Lung (tissue), 12 donors: Measurements from ENCODE around the gene PSMD13. TPM values are rescaled to one million over a fixed set of nuclear protein-coding genes. Genes with fewer than 3 reads are reported as not detected.

Source experiments
- ATAC-seq: fragments of 200-7000 bp; cut with Tn5 transposase; one replicate; pipeline ENCODE4 v1.9.1; 2020; ENCODE audit warnings: moderate number of reproducible peaks; ENCODE audit not compliant: insufficient read depth, low FRiP score
- DNase-seq, 3 donors: peaks; one replicate each; pipeline ENCODE4 v3.0.0-alpha.2; 2013 to 2017
- H3K27ac ChIP-seq, 2 donors: one replicate each; pipeline ENCODE4 v1.5.1; 2013; ENCODE audit warnings: mild to moderate bottlenecking in 2 of 2, moderate library complexity in 2 of 2, control low read depth in 1 of 2, inconsistent platforms in 1 of 2, low read depth in 1 of 2, low read length in 1 of 2
- H3K27me3 ChIP-seq, 3 donors: one replicate each; pipeline ENCODE4 v1.5.1; 2013; ENCODE audit warnings: low read length in 2 of 3; ENCODE audit not compliant: control insufficient read depth in 3 of 3, insufficient read depth in 3 of 3
- H3K36me3 ChIP-seq, 4 donors: one replicate each; pipeline ENCODE4 v1.5.1; 2013; ENCODE audit warnings: low read length in 4 of 4, mild to moderate bottlenecking in 1 of 4, moderate library complexity in 1 of 4; ENCODE audit not compliant: control insufficient read depth in 4 of 4, insufficient read depth in 4 of 4
- H3K4me1 ChIP-seq, 5 donors: one replicate each; pipeline ENCODE4 v1.5.1; 2013; ENCODE audit warnings: low read length in 5 of 5, mild to moderate bottlenecking in 2 of 5, moderate library complexity in 1 of 5; ENCODE audit not compliant: control insufficient read depth in 5 of 5, insufficient read depth in 5 of 5
- H3K4me3 ChIP-seq: one replicate; pipeline ENCODE4 v1.5.1; 2013; ENCODE audit warnings: mild to moderate bottlenecking, control low read depth, moderate library complexity
- H3K9ac ChIP-seq, 2 donors: one replicate each; pipeline ENCODE4 v1.5.1; 2013; ENCODE audit warnings: low read length in 2 of 2, control low read depth in 1 of 2; ENCODE audit not compliant: insufficient read depth in 1 of 2
- H3K9me3 ChIP-seq, 4 donors: one replicate each; pipeline ENCODE4 v1.5.1; 2013; ENCODE audit warnings: low read length in 3 of 4, mild to moderate bottlenecking in 1 of 4, moderate library complexity in 1 of 4; ENCODE audit not compliant: control insufficient read depth in 4 of 4, insufficient read depth in 3 of 4
- WGBS, 2 donors: extraction: QIAGEN DNeasy Blood & Tissue Kit; methylation state at CpG; one replicate each; pipeline ENCODE4 v1.1.7; 2013; 5-methylcytosine and 5-hydroxymethylcytosine counted together
- polyA plus RNA-seq, 2 donors: library from polyadenylated mRNA; stranded (reverse); fragments of 200-250 nt; gene quantifications; one replicate each; pipeline ENCODE4 v1.2.1, GENCODE V29; 2013
- total RNA-seq, 2 donors: library from RNA; depleted of rRNA in 1 of 2; stranded (reverse); fragments of >200 nt in 1 of 2; gene quantifications; one replicate each; pipeline ENCODE4 v1.2.1, GENCODE V29; 2014 to 2021
- TF ChIP-seq, protein P1 (sequence below): IDR thresholded peaks from 2 replicates; pipeline ENCODE4 v1.5.1; 2012; ENCODE audit warnings: mild to moderate bottlenecking; ENCODE audit errors: control extremely low read depth, extremely low read depth
- donor health status: control.
- donor health status: control.
- donor health status: Bipolar disorder and iron deficiency.
- donor health status: healthy.
- donor health status: DM: yes; HTN: yes; CAD: no.

The PSMD13 gene
- total and polyA plus RNA-seq, 4 donors, result 75.2 to 184 (median 145) TPM

DNA sequence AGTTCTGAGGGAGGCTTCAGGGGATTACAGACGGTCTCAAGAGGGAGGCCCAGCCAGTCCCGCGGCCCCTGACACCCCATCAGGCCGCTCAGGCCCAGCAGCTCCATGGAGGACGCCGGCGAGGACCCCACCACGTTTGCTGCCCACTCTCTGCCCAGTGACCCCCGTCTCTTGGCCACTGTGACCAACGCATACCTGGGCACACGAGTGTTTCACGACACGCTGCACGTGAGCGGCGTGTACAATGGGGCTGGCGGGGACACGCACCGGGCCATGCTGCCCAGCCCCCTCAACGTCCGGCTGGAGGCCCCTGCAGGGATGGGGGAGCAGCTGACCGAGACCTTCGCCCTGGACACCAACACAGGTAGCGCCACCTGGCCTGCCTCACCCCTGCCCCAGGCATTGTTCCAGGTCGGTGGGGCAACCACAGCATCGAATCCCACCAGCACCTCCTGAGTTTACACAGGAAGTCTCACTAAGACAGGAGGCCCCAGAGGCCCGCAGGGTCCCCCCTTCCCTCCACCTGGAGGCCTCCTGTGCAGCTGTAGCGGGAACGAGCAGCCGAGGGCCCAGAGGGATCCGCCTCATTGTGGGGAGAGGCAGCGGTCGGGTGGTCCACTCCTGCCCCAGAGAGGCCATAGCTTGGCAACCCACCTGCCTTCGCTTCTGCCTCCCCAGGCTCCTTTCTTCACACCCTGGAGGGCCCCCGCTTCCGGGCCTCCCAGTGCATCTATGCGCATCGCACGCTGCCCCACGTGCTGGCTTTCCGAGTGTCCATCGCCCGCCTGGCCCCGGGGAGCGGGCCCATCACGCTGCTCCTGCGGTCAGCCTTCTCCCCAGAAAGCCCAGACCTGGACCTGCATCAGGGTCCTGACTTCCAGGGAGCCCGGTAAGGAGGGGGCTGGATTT, 53.2 kb downstream of the PSMD13 start:
- TF ChIP-seq, protein P1, sequence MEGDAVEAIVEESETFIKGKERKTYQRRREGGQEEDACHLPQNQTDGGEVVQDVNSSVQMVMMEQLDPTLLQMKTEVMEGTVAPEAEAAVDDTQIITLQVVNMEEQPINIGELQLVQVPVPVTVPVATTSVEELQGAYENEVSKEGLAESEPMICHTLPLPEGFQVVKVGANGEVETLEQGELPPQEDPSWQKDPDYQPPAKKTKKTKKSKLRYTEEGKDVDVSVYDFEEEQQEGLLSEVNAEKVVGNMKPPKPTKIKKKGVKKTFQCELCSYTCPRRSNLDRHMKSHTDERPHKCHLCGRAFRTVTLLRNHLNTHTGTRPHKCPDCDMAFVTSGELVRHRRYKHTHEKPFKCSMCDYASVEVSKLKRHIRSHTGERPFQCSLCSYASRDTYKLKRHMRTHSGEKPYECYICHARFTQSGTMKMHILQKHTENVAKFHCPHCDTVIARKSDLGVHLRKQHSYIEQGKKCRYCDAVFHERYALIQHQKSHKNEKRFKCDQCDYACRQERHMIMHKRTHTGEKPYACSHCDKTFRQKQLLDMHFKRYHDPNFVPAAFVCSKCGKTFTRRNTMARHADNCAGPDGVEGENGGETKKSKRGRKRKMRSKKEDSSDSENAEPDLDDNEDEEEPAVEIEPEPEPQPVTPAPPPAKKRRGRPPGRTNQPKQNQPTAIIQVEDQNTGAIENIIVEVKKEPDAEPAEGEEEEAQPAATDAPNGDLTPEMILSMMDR, result no peak
- H3K4me1 ChIP-seq, result peaks cover 0 to 12% (median 0%) of the 10 kb centered on the region in 5 donors
- no peaks in the 10 kb centered on the region for H3K9me3 ChIP-seq
- no peak overlapping the region for H3K4me3 ChIP-seq
- H3K9ac ChIP-seq, result no peak overlapping the region
- 83 to 87% methylated on average over 48 of the region's 48 CpGs for WGBS, 2 donors
- peaks cover 0 to 23% (median 0%) of the 10 kb centered on the region in 4 donors for H3K36me3 ChIP-seq
- no peak for ATAC-seq
- peaks cover 0 to 22% (median 10%) of the 10 kb centered on the region in 3 donors for H3K27me3 ChIP-seq
- no peak for DNase-seq
- H3K27ac ChIP-seq, result no peak overlapping the region

DNA sequence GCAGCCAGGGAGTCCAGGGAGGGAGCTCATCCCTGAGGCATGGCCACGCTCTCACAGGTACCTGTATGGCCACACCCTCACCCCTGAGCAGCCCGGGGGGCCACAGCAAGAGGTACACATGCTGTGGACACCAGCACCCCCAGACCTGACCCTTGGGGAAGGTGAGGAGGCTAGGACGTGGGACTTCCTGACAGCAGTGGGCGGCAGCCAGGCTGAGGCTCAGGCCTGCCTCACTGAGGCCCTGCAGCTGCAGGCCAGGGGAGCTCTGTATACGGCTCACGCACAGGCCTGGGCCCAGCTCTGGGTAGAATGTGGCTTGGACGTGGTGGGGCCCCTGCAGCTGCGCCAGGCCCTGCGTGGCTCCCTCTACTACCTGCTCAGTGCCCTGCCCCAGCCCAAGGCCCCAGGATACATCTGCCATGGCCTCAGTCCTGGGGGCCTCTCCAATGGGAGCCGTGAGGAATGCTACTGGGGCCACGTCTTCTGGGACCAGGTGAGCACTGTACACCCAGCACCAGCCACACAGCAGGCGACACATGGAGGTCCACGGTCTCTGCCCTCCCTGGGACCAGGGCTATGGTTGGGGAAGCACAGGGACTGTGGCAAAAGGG, 54.0 kb downstream of the PSMD13 start:
- Histone ChIP-seq H3K36me3 (peaks cover 0 to 23% (median 0%) of the 10 kb centered on the region in 4 donors), H3K9me3 (no peaks in the 10 kb centered on the region), H3K4me3 (no peak overlapping the region), H3K27ac (no peak overlapping the region), H3K27me3 (peaks cover 0 to 19% (median 10%) of the 10 kb centered on the region in 3 donors), H3K9ac (no peak overlapping the region), H3K4me1 (peaks cover 0 to 12% (median 0%) of the 10 kb centered on the region in 5 donors)
- DNase-seq (no peak), ATAC-seq (no peak)
- TF ChIP-seq, protein P1, result no peak
- WGBS, 2 donors, result 90 to 91% methylated on average over 13 of the region's 13 CpGs

DNA sequence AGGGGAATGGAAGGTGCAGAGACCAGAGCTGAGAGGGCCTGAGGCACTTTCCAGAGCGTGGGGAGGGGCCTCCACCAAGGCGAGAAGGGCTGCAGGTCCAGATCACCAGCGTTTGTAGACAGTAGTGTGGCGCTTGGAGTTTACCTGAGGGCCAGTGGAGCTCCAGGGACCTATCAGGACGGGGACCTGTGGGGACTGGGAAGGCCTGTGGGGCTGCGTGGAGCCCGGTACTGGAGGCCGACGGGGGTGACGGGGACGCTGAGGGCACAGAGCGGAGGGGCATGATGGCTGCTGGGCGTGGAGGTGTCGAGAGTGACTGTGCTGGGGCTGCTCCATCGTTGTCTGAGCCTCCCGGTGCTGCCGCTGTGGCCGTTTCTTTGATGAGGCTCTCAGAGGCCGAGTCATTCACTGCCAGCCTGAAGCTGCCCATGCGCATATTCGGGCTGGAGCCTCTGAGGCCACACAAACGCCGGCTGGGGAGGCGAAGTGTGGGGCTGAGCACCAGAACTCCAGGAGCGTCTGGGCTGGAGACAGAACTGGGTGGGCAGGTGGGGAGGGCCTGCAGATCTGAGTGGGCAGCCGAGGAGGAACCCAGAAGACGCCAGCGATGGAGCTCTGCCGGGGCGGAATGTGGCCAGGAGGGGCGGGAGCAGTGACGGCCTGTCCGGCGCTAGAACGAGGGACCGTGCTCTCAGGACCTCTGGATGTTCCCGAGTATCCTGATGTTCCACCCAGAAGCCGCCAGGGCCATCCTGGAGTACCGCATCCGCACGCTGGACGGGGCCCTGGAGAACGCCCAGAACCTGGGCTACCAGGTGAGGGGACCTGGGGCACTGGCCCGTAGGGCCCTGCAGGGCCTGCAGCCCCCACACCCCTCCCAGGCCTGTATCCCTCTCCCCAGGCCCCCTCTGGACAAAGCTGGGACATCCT, 54.8 kb downstream of the PSMD13 start:
- Histone ChIP-seq H3K4me1 (peaks cover 0 to 12% (median 0%) of the 10 kb centered on the region in 5 donors), H3K36me3 (peaks cover 0 to 23% (median 0%) of the 10 kb centered on the region in 4 donors), H3K27me3 (peaks cover 0 to 13% (median 10%) of the 10 kb centered on the region in 3 donors), H3K4me3 (no peak overlapping the region), H3K9ac (no peak overlapping the region), H3K9me3 (no peaks in the 10 kb centered on the region), H3K27ac (no peak overlapping the region)
- TF ChIP-seq, protein P1, result no peak
- ATAC-seq (no peak), DNase-seq (no peak)
- 92 to 95% methylated on average over 44 of the region's 44 CpGs for WGBS, 2 donors
